BLaER1 treated with 17β-estradiol and CSF1 and Interleukin-3, amounts not matched to agents 10 nM and 100 nM (cell line): ENCODE data around the gene ATP2B3.

Experiments used
- H3K27ac ChIP-seq, 11 experiments: shearing (Covaris generic); formaldehyde crosslinking; 2 replicates each; pipeline ENCODE4 v1.8.1; 2022
- H3K27me3 ChIP-seq, 11 experiments: shearing (Covaris generic); formaldehyde crosslinking; 2 replicates each; pipeline ENCODE4 v1.8.1; 2022
- H3K36me3 ChIP-seq, 11 experiments: shearing (Covaris generic); formaldehyde crosslinking; 2 replicates each; pipeline ENCODE4 v1.8.1; 2022
- H3K4me1 ChIP-seq, 10 experiments: shearing (Covaris generic); formaldehyde crosslinking; 2 replicates each; pipeline ENCODE4 v1.8.1; 2022
- H3K4me2 ChIP-seq, 11 experiments: shearing (Covaris generic); formaldehyde crosslinking; 2 replicates each; pipeline ENCODE4 v1.8.1; 2022
- H3K4me3 ChIP-seq, 10 experiments: shearing (Covaris generic); formaldehyde crosslinking; 2 replicates each; pipeline ENCODE4 v1.8.1; 2022
- H3K9ac ChIP-seq, 11 experiments: shearing (Covaris generic); formaldehyde crosslinking; 2 replicates each; pipeline ENCODE4 v1.8.1; 2022
- H3K9me3 ChIP-seq, 11 experiments: shearing (Covaris generic); formaldehyde crosslinking; replicated peaks in 1 of 11; 2 replicates each; pipeline ENCODE4 v1.8.1; 2022
- H4K20me1 ChIP-seq, 11 experiments: shearing (Covaris generic); formaldehyde crosslinking; 2 replicates each; pipeline ENCODE4 v1.8.1; 2022
- Cebpa-rat ChIP-seq, 11 experiments: shearing (Covaris generic); IDR thresholded peaks; 2 replicates each; pipeline ENCODE4 v1.8.1; 2022

Gene ATP2B3

GRCh38 chrX:153517423-153517822, at the start of gene ATP2B3:
TSS of gene ATP2B3 (plus strand) at chrX:153517642. CDS start at chrX:153536248, 18,606 bp downstream.
- H3K4me1 ChIP-seq, result peaks cover 0 to 36% (median 16%) of the 10 kb centered on the region in 10 experiments; a peak in 14 of 20 replicates
- no peak for TF ChIP-seq Cebpa-rat (IDR thresholded peaks at IDR 0.05)
- peak within 1 kb of the TSS in 6 of 11 experiments; percentile 9 to 47 (median 42); a peak in 10 of 22 replicates for H3K4me2 ChIP-seq
- peaks cover 69 to 85% (median 79%) of the 10 kb centered on the region in 11 experiments for H3K27me3 ChIP-seq
- H3K9ac ChIP-seq, result no peak within 1 kb of the TSS
- H3K4me3 ChIP-seq, result no peak within 1 kb of the TSS
- no peak within 1 kb of the TSS for H3K27ac ChIP-seq
- peaks cover 0 to 3% (median 0%) of the 10 kb centered on the region in 11 experiments; a peak in 1 of 22 replicates for H3K9me3 ChIP-seq
- no peaks in the 10 kb centered on the region for H3K36me3 ChIP-seq
- peaks cover 0 to 51% (median 9%) of the 10 kb centered on the region in 11 experiments; a peak in 9 of 22 replicates for H4K20me1 ChIP-seq

GRCh38 chrX:153468008-153468580, 49.3 kb upstream of the ATP2B3 start:
- H3K4me1 ChIP-seq, result peaks cover 6 to 30% (median 21%) of the 10 kb centered on the region in 10 experiments; a peak in 16 of 20 replicates

GRCh38 chrX:153469811-153470410, 47.5 kb upstream of the ATP2B3 start:
- peak overlapping the region; percentile 69 to 87 (median 82) for H3K9ac ChIP-seq
- H3K4me2 ChIP-seq, result peak overlapping the region; percentile 75 to 94 (median 85)
- peak overlapping the region; percentile 64 to 78 (median 77) for H3K4me3 ChIP-seq
- H3K36me3 ChIP-seq, result peaks cover 0 to 31% (median 8%) of the 10 kb centered on the region in 11 experiments; a peak in 14 of 22 replicates
- TF ChIP-seq Cebpa-rat (IDR thresholded peaks at IDR 0.05), result no peak
- H3K9me3 ChIP-seq, result peaks cover 0 to 4% (median 0%) of the 10 kb centered on the region in 11 experiments; a peak in 4 of 22 replicates
- H4K20me1 ChIP-seq, result peaks cover 0 to 53% (median 43%) of the 10 kb centered on the region in 11 experiments; a peak in 17 of 22 replicates
- peaks cover 6 to 39% (median 32%) of the 10 kb centered on the region in 10 experiments for H3K4me1 ChIP-seq
- peaks cover 14 to 59% (median 39%) of the 10 kb centered on the region in 11 experiments; a peak in 20 of 22 replicates for H3K27me3 ChIP-seq
- H3K27ac ChIP-seq, result peak overlapping the region; percentile 44 to 84 (median 79); a peak in 21 of 22 replicates

More at GRCh38 chrX:153468008-153468580, 49.3 kb upstream of the ATP2B3 start:
- Histone ChIP-seq H3K27me3 (peaks cover 22 to 71% (median 56%) of the 10 kb centered on the region in 11 experiments; a peak in 21 of 22 replicates), H3K36me3 (peaks cover 0 to 49% (median 17%) of the 10 kb centered on the region in 11 experiments; a peak in 17 of 22 replicates), H3K9me3 (no peaks in the 10 kb centered on the region; a peak in 3 of 22 replicates), H3K27ac (no peak overlapping the region), H3K4me2 (0 out of 22 replicates have a peak overlapping the region, but pooled peaks of 1 of the 11 experiments have one; percentile 88), H3K9ac (0 out of 22 replicates have a peak overlapping the region, but pooled peaks of 2 of the 11 experiments have one; percentile 5 to 84), H4K20me1 (peaks cover 0 to 71% (median 58%) of the 10 kb centered on the region in 11 experiments; a peak in 17 of 22 replicates), H3K4me3 (no peak overlapping the region)
- no peak for TF ChIP-seq Cebpa-rat (IDR thresholded peaks at IDR 0.05)

- peaks cover 12 to 58% (median 36%) of the 10 kb centered on the region in 11 experiments; a peak in 20 of 22 replicates for H3K27me3 ChIP-seq
- no peak for TF ChIP-seq Cebpa-rat (IDR thresholded peaks at IDR 0.05)
These were observed 46.8 kb upstream of the ATP2B3 start, which contains the start of gene HAUS7 for GRCh38 chrX:153470411-153471363. TSS of gene HAUS7 (minus strand) at chrX:153470576. CDS start at chrX:153470557, 19 bp downstream.

GRCh38 chrX:153471663-153472280, 45.7 kb upstream of the ATP2B3 start:
- peaks cover 0 to 34% (median 28%) of the 10 kb centered on the region in 11 experiments; a peak in 15 of 22 replicates for H4K20me1 ChIP-seq
- peaks cover 0 to 21% (median 7%) of the 10 kb centered on the region in 11 experiments; a peak in 10 of 22 replicates for H3K36me3 ChIP-seq
- H3K27me3 ChIP-seq, result peaks cover 16 to 59% (median 34%) of the 10 kb centered on the region in 11 experiments; a peak in 20 of 22 replicates
- peak overlapping the region in 1 of 11 experiments; percentile 22; a peak in 1 of 22 replicates for H3K27ac ChIP-seq
- H3K4me2 ChIP-seq, result no peak overlapping the region; a peak in 1 of 22 replicates
- TF ChIP-seq Cebpa-rat (IDR thresholded peaks at IDR 0.05), result no peak
- peak overlapping the region in 1 of 11 experiments; percentile 24; a peak in 1 of 22 replicates for H3K9ac ChIP-seq
- peaks cover 0 to 4% (median 0%) of the 10 kb centered on the region in 11 experiments; a peak in 4 of 22 replicates for H3K9me3 ChIP-seq
- no peak overlapping the region for H3K4me3 ChIP-seq
- H3K4me1 ChIP-seq, result peaks cover 6 to 56% (median 47%) of the 10 kb centered on the region in 10 experiments

More at GRCh38 chrX:153470411-153471363, 46.8 kb upstream of the ATP2B3 start, which contains the start of gene HAUS7:
- Histone ChIP-seq H3K4me3 (peak within 1 kb of the TSS; percentile 64 to 78 (median 77)), H3K4me2 (peak within 1 kb of the TSS; percentile 75 to 94 (median 85)), H3K4me1 (peaks cover 6 to 47% (median 40%) of the 10 kb centered on the region in 10 experiments), H3K36me3 (peaks cover 0 to 24% (median 7%) of the 10 kb centered on the region in 11 experiments; a peak in 11 of 22 replicates), H3K9ac (peak within 1 kb of the TSS; percentile 69 to 87 (median 82)), H3K9me3 (peaks cover 0 to 4% (median 0%) of the 10 kb centered on the region in 11 experiments; a peak in 4 of 22 replicates), H4K20me1 (peaks cover 0 to 45% (median 38%) of the 10 kb centered on the region in 11 experiments; a peak in 17 of 22 replicates), H3K27ac (peak within 1 kb of the TSS; percentile 44 to 84 (median 79); a peak in 21 of 22 replicates)

GRCh38 chrX:153473126-153473525, 44.3 kb upstream of the ATP2B3 start:
- Histone ChIP-seq H3K9ac (no peak overlapping the region), H4K20me1 (peaks cover 0 to 21% (median 16%) of the 10 kb centered on the region in 11 experiments; a peak in 15 of 22 replicates), H3K4me3 (no peak overlapping the region), H3K36me3 (peaks cover 0 to 10% (median 5%) of the 10 kb centered on the region in 11 experiments; a peak in 6 of 22 replicates), H3K9me3 (peaks cover 0 to 4% (median 0%) of the 10 kb centered on the region in 11 experiments; a peak in 4 of 22 replicates), H3K27me3 (peaks cover 9 to 59% (median 35%) of the 10 kb centered on the region in 11 experiments; a peak in 18 of 22 replicates), H3K4me1 (peaks cover 6 to 67% (median 53%) of the 10 kb centered on the region in 10 experiments), H3K27ac (no peak overlapping the region), H3K4me2 (no peak overlapping the region)
- no peak for TF ChIP-seq Cebpa-rat (IDR thresholded peaks at IDR 0.05)

- H3K9ac ChIP-seq, result no peak overlapping the region
- H3K27me3 ChIP-seq, result peaks cover 5 to 61% (median 35%) of the 10 kb centered on the region in 11 experiments; a peak in 18 of 22 replicates
- H3K27ac ChIP-seq, result peak overlapping the region in 4 of 11 experiments; percentile 28 to 45 (median 36); a peak in 3 of 22 replicates
- peaks cover 4 to 62% (median 45%) of the 10 kb centered on the region in 10 experiments for H3K4me1 ChIP-seq
- peaks cover 0 to 4% (median 0%) of the 10 kb centered on the region in 11 experiments; a peak in 4 of 22 replicates for H3K9me3 ChIP-seq
- peak overlapping the region; percentile 41 to 60 (median 51); a peak in 17 of 22 replicates for H3K4me2 ChIP-seq
- no peak overlapping the region for H3K4me3 ChIP-seq
- H3K36me3 ChIP-seq, result no peaks in the 10 kb centered on the region
- no peak for TF ChIP-seq Cebpa-rat (IDR thresholded peaks at IDR 0.05)
- peaks cover 0 to 9% (median 6%) of the 10 kb centered on the region in 11 experiments; a peak in 11 of 22 replicates for H4K20me1 ChIP-seq
These were observed 43.2 kb upstream of the ATP2B3 start for GRCh38 chrX:153474266-153474665.
